Endothelial cell of umbilical vein (primary cell): ENCODE results near the gene TBATA.

Source experiments
- CTCF ChIP-seq, 2 donors: IDR thresholded peaks; 1 replicate in 1 of 2; 2 replicates in 1 of 2; pipeline ENCODE4 v1.5.1; 2011; ENCODE audit warnings: low read length in 2 of 2, mild to moderate bottlenecking in 2 of 2, moderate library complexity in 2 of 2, control low read depth in 1 of 2, inconsistent platforms in 1 of 2, low read depth in 1 of 2; ENCODE audit not compliant: insufficient read depth in 1 of 2; ENCODE audit errors: extremely low read depth in 1 of 2
- MAX ChIP-seq: IDR thresholded peaks from 2 replicates; pipeline ENCODE4 v1.6.1; 2011; ENCODE audit not compliant: insufficient read depth, insufficient read length
- POLR2A ChIP-seq: IDR thresholded peaks from 2 replicates; pipeline ENCODE4 v1.6.1; 2012; ENCODE audit warnings: low read depth, mild to moderate bottlenecking, control low read depth, low read length

- TF ChIP-seq CTCF (IDR thresholded peaks at IDR 0.05; ENCODE audit: extremely low read depth in 1 of 2, insufficient read depth in 1 of 2, low read depth in 1 of 2, low read length in 2 of 2) (no peak), MAX (no peak), POLR2A (no peak)
These were observed 1.2 kb downstream of the TBATA start for GRCh38 chr10:70784016-70784415.
